ENCODE data around the gene PREX1.

The PREX1 gene

GRCh38 chr20:48711696-48712464 is 115.9 kb downstream of the PREX1 start:
- no peak overlapping the region for H3K4me3 ChIP-seq (replicated peaks; ENCODE audit: low read depth, low read length)
- TF ChIP-seq, protein P1, sequence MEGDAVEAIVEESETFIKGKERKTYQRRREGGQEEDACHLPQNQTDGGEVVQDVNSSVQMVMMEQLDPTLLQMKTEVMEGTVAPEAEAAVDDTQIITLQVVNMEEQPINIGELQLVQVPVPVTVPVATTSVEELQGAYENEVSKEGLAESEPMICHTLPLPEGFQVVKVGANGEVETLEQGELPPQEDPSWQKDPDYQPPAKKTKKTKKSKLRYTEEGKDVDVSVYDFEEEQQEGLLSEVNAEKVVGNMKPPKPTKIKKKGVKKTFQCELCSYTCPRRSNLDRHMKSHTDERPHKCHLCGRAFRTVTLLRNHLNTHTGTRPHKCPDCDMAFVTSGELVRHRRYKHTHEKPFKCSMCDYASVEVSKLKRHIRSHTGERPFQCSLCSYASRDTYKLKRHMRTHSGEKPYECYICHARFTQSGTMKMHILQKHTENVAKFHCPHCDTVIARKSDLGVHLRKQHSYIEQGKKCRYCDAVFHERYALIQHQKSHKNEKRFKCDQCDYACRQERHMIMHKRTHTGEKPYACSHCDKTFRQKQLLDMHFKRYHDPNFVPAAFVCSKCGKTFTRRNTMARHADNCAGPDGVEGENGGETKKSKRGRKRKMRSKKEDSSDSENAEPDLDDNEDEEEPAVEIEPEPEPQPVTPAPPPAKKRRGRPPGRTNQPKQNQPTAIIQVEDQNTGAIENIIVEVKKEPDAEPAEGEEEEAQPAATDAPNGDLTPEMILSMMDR (IDR thresholded peaks at IDR 0.05; ENCODE audit: low read length, missing control alignments) = no peak
- DNase-seq (ENCODE audit: low read depth) = no peak

GRCh38 chr20:48711044-48711428 is 116.8 kb downstream of the PREX1 start:
- no peak for DNase-seq (ENCODE audit: low read depth)
- H3K4me3 ChIP-seq (replicated peaks; ENCODE audit: low read depth, low read length) = no peak overlapping the region
- TF ChIP-seq, protein P1 (IDR thresholded peaks at IDR 0.05; ENCODE audit: low read length, missing control alignments) = no peak

DNA sequence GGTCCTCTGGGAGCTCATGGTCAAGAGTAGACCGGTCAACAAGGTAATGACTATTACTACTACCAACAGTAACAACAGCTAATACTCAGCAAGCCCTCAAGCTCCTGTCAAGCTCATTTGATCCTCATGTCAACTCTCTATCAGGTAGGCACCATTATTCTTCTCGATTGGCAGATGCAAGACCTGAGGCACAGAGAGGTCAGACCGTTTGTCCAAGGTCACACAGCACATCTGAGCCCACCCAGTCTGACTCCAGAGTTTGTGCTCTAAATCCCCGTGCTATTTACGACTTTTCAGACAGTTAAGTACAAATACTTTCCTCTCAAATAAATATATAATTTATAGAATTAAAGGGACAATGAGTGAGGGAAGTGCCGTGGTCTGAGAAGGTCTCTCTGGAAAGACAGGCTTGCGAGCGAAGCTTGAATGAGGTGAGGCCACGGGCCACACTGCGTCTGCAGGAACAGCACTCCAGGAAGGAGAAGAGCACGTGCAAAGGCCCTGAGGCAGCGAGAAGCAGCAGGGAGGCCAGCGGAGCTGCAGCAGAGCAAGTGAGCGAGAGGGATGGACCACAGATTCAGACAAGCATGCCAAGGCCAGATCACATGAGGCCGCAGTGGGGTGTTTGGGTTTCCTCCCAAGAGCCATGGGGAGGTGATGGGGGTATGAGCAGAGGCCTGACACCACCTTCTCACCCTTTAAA is 117.3 kb downstream of the PREX1 start:
- TF ChIP-seq, protein P1 (IDR thresholded peaks at IDR 0.05; ENCODE audit: low read length, missing control alignments) = no peak
- no peak overlapping the region for H3K4me3 ChIP-seq (replicated peaks; ENCODE audit: low read depth, low read length)
- DNase-seq (ENCODE audit: low read depth) = no peak

GRCh38 chr20:48709744-48710143 is 118.1 kb downstream of the PREX1 start:
- TF ChIP-seq, protein P1 (IDR thresholded peaks at IDR 0.05; ENCODE audit: low read length, missing control alignments) = no peak
- peak; percentile 42 for DNase-seq (ENCODE audit: low read depth)
- no peak overlapping the region for H3K4me3 ChIP-seq (replicated peaks; ENCODE audit: low read depth, low read length)

DNA sequence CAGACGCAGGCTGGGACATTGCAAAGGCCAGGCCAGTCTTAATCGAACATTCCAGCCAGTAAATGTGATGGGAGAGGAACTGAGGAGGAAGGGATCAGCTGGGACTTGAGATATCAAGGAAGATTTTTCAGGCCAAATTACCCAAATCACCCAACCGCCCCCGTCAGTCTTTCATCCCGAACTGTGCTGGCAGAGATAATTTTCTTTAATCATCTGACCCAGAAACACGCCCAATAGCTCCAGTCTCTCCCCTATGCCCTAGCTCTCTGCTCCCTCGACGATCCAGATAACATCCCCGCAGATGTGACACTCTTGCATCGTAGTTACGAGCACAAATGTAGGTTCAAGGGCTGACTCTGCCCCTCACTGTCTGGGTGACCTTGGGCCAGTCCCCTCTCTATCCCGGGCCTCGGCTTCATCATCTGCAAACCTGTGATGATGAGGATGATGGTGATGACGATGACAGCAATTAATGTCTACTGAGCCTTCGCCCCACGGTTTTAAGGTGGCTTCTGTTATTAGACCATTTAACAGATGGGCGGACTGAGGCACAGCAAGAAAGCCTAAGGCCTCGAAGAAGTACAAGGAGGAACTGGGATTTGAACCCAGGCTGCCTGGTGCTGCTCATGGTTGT is 118.6 kb downstream of the PREX1 start:
- no peak for DNase-seq (ENCODE audit: low read depth)
- TF ChIP-seq, protein P1 (IDR thresholded peaks at IDR 0.05; ENCODE audit: low read length, missing control alignments) = no peak
- no peak overlapping the region for H3K4me3 ChIP-seq (replicated peaks; ENCODE audit: low read depth, low read length)

GRCh38 chr20:48708630-48709029 is 119.2 kb downstream of the PREX1 start:
- no peak overlapping the region for H3K4me3 ChIP-seq (replicated peaks; ENCODE audit: low read depth, low read length)
- TF ChIP-seq, protein P1 (IDR thresholded peaks at IDR 0.05; ENCODE audit: low read length, missing control alignments) = no peak
- no peak for DNase-seq (ENCODE audit: low read depth)
